Activated naive CD8-positive, alpha-beta T cell treated with anti-CD3 and anti-CD28 coated beads, Interleukin-2, amount 50 U/mL, for 16 hours (primary cell): ENCODE data around the gene RNF113A.
"Not testable (repeated sequence)": the region's sequence is repeated elsewhere in the genome, so short reads cannot be mapped to it uniquely, and the experiment has no call there.

Experiments used
- DNase-seq: peaks from one replicate; pipeline ENCODE4 v3.0.0-alpha.2; 2020; ENCODE audit warnings: low read depth, low spot score

The RNF113A gene

DNA sequence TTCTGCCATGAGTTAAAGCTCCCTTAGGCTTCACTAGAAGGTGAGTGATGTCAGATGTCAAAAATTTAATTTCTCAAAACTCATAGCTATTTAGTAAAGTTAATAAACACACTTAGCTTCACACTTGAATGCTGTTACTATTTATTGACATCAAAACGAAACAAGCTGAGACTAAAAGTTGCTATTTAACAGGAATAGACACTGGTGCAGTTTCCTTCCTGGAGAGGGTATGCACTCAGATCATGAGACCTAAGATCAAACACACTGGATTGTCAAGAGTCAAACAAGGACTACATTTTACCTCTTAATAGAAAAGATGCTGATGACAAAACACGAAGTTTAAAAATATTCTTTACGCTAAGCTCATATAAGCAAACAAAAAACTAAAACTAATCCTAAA is 37.6 kb downstream of the RNF113A start:
- DNase-seq = no peak

- DNase-seq = no peak
Observed at GRCh38 chrX:119828446-119828845, 43.1 kb downstream of the RNF113A start.

GRCh38 chrX:119826399-119826959 is 45.1 kb downstream of the RNF113A start:
- DNase-seq = no peak

DNA sequence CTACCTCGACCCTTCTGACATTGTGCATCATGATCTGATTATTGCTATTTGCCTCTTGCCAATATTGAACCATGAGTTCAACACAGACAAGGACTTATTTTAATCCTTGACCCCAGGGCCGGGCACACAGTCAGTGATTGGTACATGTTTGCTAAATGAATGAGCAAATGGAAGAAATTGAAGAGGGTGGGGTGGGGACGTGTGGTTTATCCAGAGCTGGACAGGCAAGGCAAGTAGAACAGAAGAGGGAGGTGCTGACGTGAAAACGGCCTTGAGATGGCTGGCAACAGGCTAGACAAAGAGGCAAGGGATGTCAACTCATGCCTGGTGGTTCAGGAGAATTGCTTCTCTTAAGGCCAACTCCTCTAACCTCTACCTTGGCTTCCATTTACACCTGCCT is 47.3 kb downstream of the RNF113A start:
- not testable (repeated sequence) for DNase-seq

- not testable (repeated sequence) for DNase-seq
Observed at GRCh38 chrX:119821703-119822102, 49.8 kb downstream of the RNF113A start.
